Uterus (tissue), 4 donors: ENCODE measurements around the gene CDKL1. TPM values are rescaled to one million over a fixed set of nuclear protein-coding genes. Genes with fewer than 3 reads are reported as not detected.
A peak's percentile ranks its signal among the peaks of the same experiment; 100 is the strongest.

ENCODE experiments used
- DNase-seq, 2 donors: peaks; one replicate each; pipeline ENCODE4 v3.0.0-alpha.2; 2019 to 2020
- H3K27ac ChIP-seq, 2 donors: fragments of 200-600 bp; sonication (generic); 1 replicate in 1 of 2; 2 replicates in 1 of 2; pipeline ENCODE4 v1.5.1; 2016 to 2018
- H3K27me3 ChIP-seq, 2 donors: fragments of 200-600 bp; sonication (generic); one replicate each; pipeline ENCODE4 v1.5.1; 2018 to 2019; ENCODE audit warnings: control low read depth in 1 of 2
- H3K36me3 ChIP-seq, 2 donors: fragments of 200-600 bp; sonication (generic); one replicate each; pipeline ENCODE4 v1.5.1; 2019; ENCODE audit warnings: control low read depth in 1 of 2
- H3K4me1 ChIP-seq, 2 donors: fragments of 200-600 bp; sonication (generic); one replicate each; pipeline ENCODE4 v1.5.1; 2018 to 2019; ENCODE audit warnings: control low read depth in 1 of 2
- H3K4me3 ChIP-seq, 2 donors: fragments of 200-600 bp; sonication (generic); 1 replicate in 1 of 2; 2 replicates in 1 of 2; pipeline ENCODE4 v1.5.1; 2018 to 2019; ENCODE audit warnings: mild to moderate bottlenecking in 1 of 2
- H3K9me3 ChIP-seq, 2 donors: fragments of 200-600 bp; sonication (generic); one replicate each; pipeline ENCODE4 v1.5.1; 2019; ENCODE audit warnings: control low read depth in 1 of 2
- CTCF ChIP-seq, 4 experiments: fragments of 200-600 bp in 2 of 4; fragments of 450-650 bp in 2 of 4; sonication (generic) in 2 of 4; IDR thresholded peaks; one replicate each; pipeline ENCODE4 v1.5.1; 2016 to 2019; ENCODE audit warnings: antibody characterized with exemption in 4 of 4, mild to moderate bottlenecking in 2 of 4, moderate library complexity in 1 of 4
- POLR2A ChIP-seq, 2 donors: fragments of 450-650 bp; IDR thresholded peaks; one replicate each; pipeline ENCODE4 v1.6.1; 2016; ENCODE audit warnings: antibody characterized with exemption in 2 of 2, mild to moderate bottlenecking in 1 of 2, moderate library complexity in 1 of 2
- intact Hi-C: fragments of 100-400 bp; cut with DNase I; formaldehyde crosslinking; loops from one replicate; pipeline ENCODE4 v1.15.1; 2023; ENCODE audit warnings: low total_unique reads
- total RNA-seq, 4 donors: library from RNA; depleted of rRNA in 3 of 4; stranded (reverse); fragments of >200 nt in 3 of 4; gene quantifications; one replicate each; pipeline versions ENCODE4 v1.1.0 to v1.2.4, GENCODE V29; 2014 to 2023
- donor health status: DM: yes; HTN: yes; CAD: no.

CDKL1 gene
- total RNA-seq, 4 donors from 2014 or later, result 6.8 to 38.1 (median 20.1) TPM

- peaks cover 9 to 16% of the 10 kb centered on the region in 2 donors for H3K4me1 ChIP-seq
Observed at GRCh38 chr14:50347521-50347920, 49.2 kb downstream of the CDKL1 start.

GRCh38 chr14:50345846-50346422, 50.7 kb downstream of the CDKL1 start:
- DNase-seq, result no peak
- H3K4me1 ChIP-seq, result peaks cover 9 to 25% of the 10 kb centered on the region in 2 donors
- H3K27ac ChIP-seq, result peak overlapping the region; percentile 64 to 96
- H3K36me3 ChIP-seq, result no peaks in the 10 kb centered on the region
- intact Hi-C loops, result loop anchor here (10.0 kb wide), 1 partner anchor 49 kb away; the partner anchor contains the start of gene CDKL1
- H3K27me3 ChIP-seq, result no peaks in the 10 kb centered on the region
- H3K4me3 ChIP-seq, result no peak overlapping the region
- no peaks in the 10 kb centered on the region for H3K9me3 ChIP-seq
- TF ChIP-seq POLR2A (IDR thresholded peaks at IDR 0.05) (no peak), CTCF (IDR thresholded peaks at IDR 0.05) (no peak)

More at GRCh38 chr14:50347521-50347920, 49.2 kb downstream of the CDKL1 start:
- no peaks in the 10 kb centered on the region for H3K9me3 ChIP-seq
- H3K27me3 ChIP-seq, result no peaks in the 10 kb centered on the region
- H3K4me3 ChIP-seq, result no peak overlapping the region
- intact Hi-C loops, result loop anchor here (10.0 kb wide), 1 partner anchor 47 kb away; the partner anchor contains the start of gene CDKL1
- no peaks in the 10 kb centered on the region for H3K36me3 ChIP-seq
- DNase-seq, result no peak
- TF ChIP-seq POLR2A (IDR thresholded peaks at IDR 0.05) (no peak), CTCF (IDR thresholded peaks at IDR 0.05) (no peak)
- H3K27ac ChIP-seq, result peak overlapping the region; percentile 45 to 96

- H3K27me3 ChIP-seq, result no peaks in the 10 kb centered on the region
- peaks cover 9 to 26% of the 10 kb centered on the region in 2 donors for H3K4me1 ChIP-seq
- DNase-seq, result no peak
- no peak overlapping the region for H3K4me3 ChIP-seq
- intact Hi-C loops, result loop anchor here (10.0 kb wide), 1 partner anchor 50 kb away; the partner anchor contains the start of gene CDKL1
- no peaks in the 10 kb centered on the region for H3K36me3 ChIP-seq
- H3K27ac ChIP-seq, result peak overlapping the region; percentile 64 to 96
- no peak for TF ChIP-seq CTCF (IDR thresholded peaks at IDR 0.05)
- TF ChIP-seq POLR2A (IDR thresholded peaks at IDR 0.05), result no peak
- no peaks in the 10 kb centered on the region for H3K9me3 ChIP-seq
Observed at GRCh38 chr14:50344876-50345563, 51.7 kb downstream of the CDKL1 start.

- H3K27ac ChIP-seq, result peak overlapping the region; percentile 64 to 96
- H3K9me3 ChIP-seq, result no peaks in the 10 kb centered on the region
- intact Hi-C loops, result loop anchor here (10.0 kb wide), 1 partner anchor 51 kb away; the partner anchor contains the start of gene CDKL1
- H3K27me3 ChIP-seq, result no peaks in the 10 kb centered on the region
- TF ChIP-seq POLR2A (IDR thresholded peaks at IDR 0.05) (no peak), CTCF (IDR thresholded peaks at IDR 0.05) (no peak)
- no peak overlapping the region for H3K4me3 ChIP-seq
- H3K36me3 ChIP-seq, result no peaks in the 10 kb centered on the region
- DNase-seq, result no peak
- H3K4me1 ChIP-seq, result peaks cover 9 to 26% of the 10 kb centered on the region in 2 donors
Observed at GRCh38 chr14:50344116-50344775, 52.4 kb downstream of the CDKL1 start.
